MM.1S (cell line): Measurements from ENCODE around the gene RNLS.

ENCODE experiments used
- DNase-seq: peaks from one replicate; pipeline ENCODE4 v3.0.0-alpha.2; 2015
- H2AFZ ChIP-seq: fragments of 300-600 bp; sonication (generic); 2 replicates; pipeline ENCODE4 v1.6.0; 2016; ENCODE audit warnings: antibody characterized with exemption, low read length
- H3F3A ChIP-seq: fragments of 300-600 bp; sonication (generic); 2 replicates; pipeline ENCODE4 v1.6.1; 2016; ENCODE audit warnings: mild to moderate bottlenecking, antibody characterized with exemption, low read length, moderate library complexity, mixed read lengths; ENCODE audit not compliant: insufficient read depth
- H3K27ac ChIP-seq: fragments of 300-600 bp; sonication (generic); 2 replicates; pipeline ENCODE4 v1.5.1; 2016; ENCODE audit warnings: mild to moderate bottlenecking, low read length
- H3K27me3 ChIP-seq: fragments of 300-600 bp; sonication (generic); replicated peaks from 2 replicates; pipeline ENCODE4 v1.6.0; 2016; ENCODE audit warnings: low read length; ENCODE audit not compliant: insufficient read depth
- H3K36me3 ChIP-seq: fragments of 300-600 bp; sonication (generic); replicated peaks from 2 replicates; pipeline ENCODE4 v1.6.1; 2016; ENCODE audit warnings: mild to moderate bottlenecking, low read length, mixed read lengths; ENCODE audit not compliant: insufficient read depth
- H3K4me1 ChIP-seq: fragments of 300-600 bp; sonication (generic); 2 replicates; pipeline ENCODE4 v1.6.1; 2016; ENCODE audit warnings: low read length, mixed read lengths
- H3K4me2 ChIP-seq: fragments of 300-600 bp; sonication (generic); 2 replicates; pipeline ENCODE4 v1.6.0; 2016; ENCODE audit warnings: low read depth, low read length
- H3K4me3 ChIP-seq: fragments of 300-600 bp; sonication (generic); 2 replicates; pipeline ENCODE4 v1.5.1; 2016; ENCODE audit warnings: low read length, mixed read lengths
- H3K79me2 ChIP-seq: fragments of 300-600 bp; sonication (generic); 2 replicates; pipeline ENCODE4 v1.6.1; 2016; ENCODE audit warnings: mixed run types, low read length, mixed read lengths
- H3K9ac ChIP-seq: fragments of 300-600 bp; sonication (generic); 2 replicates; pipeline ENCODE4 v1.6.1; 2016; ENCODE audit warnings: low read length, mixed read lengths
- H3K9me2 ChIP-seq: fragments of 300-600 bp; sonication (generic); replicated peaks from 2 replicates; pipeline ENCODE4 v1.6.1; 2016; ENCODE audit warnings: mild to moderate bottlenecking, low read length, mixed read lengths; ENCODE audit not compliant: insufficient read depth
- H3K9me3 ChIP-seq: fragments of 300-600 bp; sonication (generic); replicated peaks from 2 replicates; pipeline ENCODE4 v1.6.1; 2016; ENCODE audit warnings: mild to moderate bottlenecking, low read length, mixed read lengths; ENCODE audit not compliant: insufficient read depth
- H4K20me1 ChIP-seq: fragments of 300-600 bp; sonication (generic); 2 replicates; pipeline ENCODE4 v1.6.1; 2016; ENCODE audit warnings: mild to moderate bottlenecking, low read length, moderate library complexity, mixed read lengths; ENCODE audit not compliant: insufficient read depth
- EZH2 ChIP-seq: fragments of 300-600 bp; sonication (generic); optimal IDR thresholded peaks from 2 replicates; pipeline ENCODE3; 2017; ENCODE audit warnings: low read depth, mild to moderate bottlenecking, antibody characterized with exemption, low read length, mixed read lengths
- EZH2phosphoT487 ChIP-seq: fragments of 300-600 bp; sonication (generic); IDR thresholded peaks from 2 replicates; pipeline ENCODE4 v1.6.1; 2018; ENCODE audit warnings: antibody characterized with exemption, low read length
- TF ChIP-seq, protein P1 (sequence below): fragments of 300-600 bp; sonication (generic); IDR thresholded peaks from 2 replicates; pipeline ENCODE4 v1.5.1; 2016; ENCODE audit warnings: antibody characterized with exemption, low read length, mixed read lengths

Gene RNLS

DNA sequence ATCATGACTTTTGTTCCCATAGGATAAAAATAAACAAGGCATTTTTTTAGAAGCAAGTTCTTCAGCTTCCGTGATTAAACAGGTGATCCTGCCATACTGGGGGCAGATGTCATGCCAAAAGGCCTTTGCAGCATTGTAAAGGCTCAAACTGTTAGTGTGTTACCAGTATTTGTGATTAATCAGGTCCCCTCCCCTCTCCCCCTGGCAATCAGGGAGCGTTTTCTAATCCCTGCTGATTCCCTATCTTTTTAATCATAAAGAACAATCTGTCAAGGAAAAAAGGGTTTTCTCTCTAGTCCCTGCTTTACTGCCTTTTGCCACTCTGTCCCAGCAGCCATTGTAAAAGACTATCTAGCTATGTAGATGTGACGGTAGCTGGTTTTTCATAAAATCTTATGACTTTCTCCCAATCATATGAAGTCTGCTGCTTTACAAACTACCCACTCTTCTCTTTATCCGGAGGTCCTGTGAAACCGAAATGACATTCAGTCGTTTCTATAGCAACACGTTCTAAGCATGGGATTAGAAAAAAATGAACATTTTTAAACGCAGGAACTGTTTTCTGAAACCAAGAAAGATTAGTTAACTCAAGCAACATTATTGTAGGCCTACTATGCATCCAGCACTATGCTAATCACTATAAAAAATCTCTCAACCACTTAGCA lies 210.9 kb downstream of the RNLS start:
- H3F3A ChIP-seq: no peaks in the 10 kb centered on the region
- H3K36me3 ChIP-seq: no peaks in the 10 kb centered on the region
- no peaks in the 10 kb centered on the region for H3K9me3 ChIP-seq
- no peaks in the 10 kb centered on the region for H3K27me3 ChIP-seq
- H4K20me1 ChIP-seq: no peaks in the 10 kb centered on the region
- no peak for DNase-seq
- H2AFZ ChIP-seq: no peak overlapping the region
- no peak overlapping the region for H3K4me2 ChIP-seq
- no peaks in the 10 kb centered on the region for H3K79me2 ChIP-seq
- no peak overlapping the region for H3K4me3 ChIP-seq
- H3K9ac ChIP-seq: no peak overlapping the region
- H3K9me2 ChIP-seq: no peaks in the 10 kb centered on the region
- H3K27ac ChIP-seq: no peak overlapping the region
- TF ChIP-seq, protein P1, sequence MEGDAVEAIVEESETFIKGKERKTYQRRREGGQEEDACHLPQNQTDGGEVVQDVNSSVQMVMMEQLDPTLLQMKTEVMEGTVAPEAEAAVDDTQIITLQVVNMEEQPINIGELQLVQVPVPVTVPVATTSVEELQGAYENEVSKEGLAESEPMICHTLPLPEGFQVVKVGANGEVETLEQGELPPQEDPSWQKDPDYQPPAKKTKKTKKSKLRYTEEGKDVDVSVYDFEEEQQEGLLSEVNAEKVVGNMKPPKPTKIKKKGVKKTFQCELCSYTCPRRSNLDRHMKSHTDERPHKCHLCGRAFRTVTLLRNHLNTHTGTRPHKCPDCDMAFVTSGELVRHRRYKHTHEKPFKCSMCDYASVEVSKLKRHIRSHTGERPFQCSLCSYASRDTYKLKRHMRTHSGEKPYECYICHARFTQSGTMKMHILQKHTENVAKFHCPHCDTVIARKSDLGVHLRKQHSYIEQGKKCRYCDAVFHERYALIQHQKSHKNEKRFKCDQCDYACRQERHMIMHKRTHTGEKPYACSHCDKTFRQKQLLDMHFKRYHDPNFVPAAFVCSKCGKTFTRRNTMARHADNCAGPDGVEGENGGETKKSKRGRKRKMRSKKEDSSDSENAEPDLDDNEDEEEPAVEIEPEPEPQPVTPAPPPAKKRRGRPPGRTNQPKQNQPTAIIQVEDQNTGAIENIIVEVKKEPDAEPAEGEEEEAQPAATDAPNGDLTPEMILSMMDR: no peak
- TF ChIP-seq EZH2 (no peak), EZH2phosphoT487 (no peak)
- H3K4me1 ChIP-seq: peaks cover 4% of the 10 kb centered on the region; the same call in 1 of the 2 replicates

DNA sequence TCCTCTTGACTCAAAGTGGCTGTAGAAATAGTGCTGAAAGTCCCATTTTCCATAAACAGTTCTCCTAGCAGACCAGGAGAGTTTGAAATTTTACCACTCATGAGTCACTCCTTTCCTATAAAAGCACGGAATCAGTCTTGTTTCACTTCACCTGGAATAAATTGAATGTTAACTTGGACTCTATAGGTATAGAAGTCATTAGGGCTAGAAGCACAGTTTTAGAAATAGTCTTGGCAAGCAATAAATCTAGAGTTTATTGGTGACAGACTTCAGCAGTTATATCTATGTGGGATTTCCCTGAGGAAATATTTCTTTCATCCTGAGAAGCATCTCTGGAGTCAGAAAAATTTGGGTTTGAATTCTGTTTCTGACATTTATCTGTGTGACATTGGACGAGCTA lies 212.4 kb downstream of the RNLS start:
- H4K20me1 ChIP-seq: no peaks in the 10 kb centered on the region
- no peaks in the 10 kb centered on the region for H3K36me3 ChIP-seq
- peaks cover 4% of the 10 kb centered on the region; the same call in 1 of the 2 replicates for H3K4me1 ChIP-seq
- H3K4me3 ChIP-seq: no peak overlapping the region
- H3K9me3 ChIP-seq: no peaks in the 10 kb centered on the region
- H3K27me3 ChIP-seq: no peaks in the 10 kb centered on the region
- no peaks in the 10 kb centered on the region for H3F3A ChIP-seq
- no peak for DNase-seq
- no peak overlapping the region for H2AFZ ChIP-seq
- TF ChIP-seq EZH2: no peak
- TF ChIP-seq, protein P1: no peak
- no peak for TF ChIP-seq EZH2phosphoT487
- H3K79me2 ChIP-seq: no peaks in the 10 kb centered on the region
- no peaks in the 10 kb centered on the region for H3K9me2 ChIP-seq
- H3K4me2 ChIP-seq: no peak overlapping the region
- H3K27ac ChIP-seq: no peak overlapping the region
- no peak overlapping the region for H3K9ac ChIP-seq

DNA sequence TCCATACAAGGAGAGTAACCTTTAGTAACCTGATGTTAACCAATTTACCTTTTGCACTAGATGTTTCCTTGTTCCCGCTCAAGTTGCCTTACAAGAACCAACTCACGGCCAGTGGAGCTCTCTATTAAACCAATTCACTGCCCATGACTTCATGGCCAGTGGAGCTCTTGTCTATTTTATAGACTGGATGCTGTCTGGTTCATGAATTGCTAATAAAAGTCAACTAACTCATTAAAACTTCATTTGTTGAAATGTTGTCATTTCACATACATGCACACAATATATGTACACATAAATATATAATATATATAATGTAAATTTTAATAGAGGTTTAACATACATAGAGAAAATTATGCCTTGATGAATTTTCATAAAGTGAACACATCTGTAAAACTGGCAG lies 216.3 kb downstream of the RNLS start:
- H2AFZ ChIP-seq: no peak overlapping the region
- H3K27me3 ChIP-seq: no peaks in the 10 kb centered on the region
- H3K79me2 ChIP-seq: no peaks in the 10 kb centered on the region
- DNase-seq: no peak
- H3K4me3 ChIP-seq: no peak overlapping the region
- H3K9ac ChIP-seq: no peak overlapping the region
- no peaks in the 10 kb centered on the region for H3K4me1 ChIP-seq
- no peak for TF ChIP-seq EZH2phosphoT487
- TF ChIP-seq EZH2: no peak
- TF ChIP-seq, protein P1: no peak
- H3F3A ChIP-seq: no peaks in the 10 kb centered on the region
- H4K20me1 ChIP-seq: no peaks in the 10 kb centered on the region
- no peak overlapping the region for H3K4me2 ChIP-seq
- H3K9me2 ChIP-seq: no peaks in the 10 kb centered on the region
- no peaks in the 10 kb centered on the region for H3K9me3 ChIP-seq
- H3K27ac ChIP-seq: no peak overlapping the region
- H3K36me3 ChIP-seq: no peaks in the 10 kb centered on the region
